ENCODE results near the gene CDCP2. TPM values are rescaled to one million over a fixed set of nuclear protein-coding genes. Genes with fewer than 3 reads are reported as not detected.

Gene CDCP2
- total and polyA plus RNA-seq, 2 of the 8 experiments (the other 6 are each of a cell fraction or from before 2014, with no cell fraction given), result not detected

- Histone ChIP-seq H3K4me2 (ENCODE audit: insufficient read depth in 1 of 2, low read depth in 2 of 2, low read length in 2 of 2) (no peak overlapping the region), H4K5ac (ENCODE audit: insufficient read length, low read depth, low read length) (no peak overlapping the region), H2BK15ac (ENCODE audit: low read length) (0 out of 2 replicates have a peak overlapping the region, but pooled peaks have one; percentile 31), H2BK5ac (ENCODE audit: low read depth, low read length) (no peak overlapping the region), H3K9ac (replicated peaks in 1 of 4; ENCODE audit: extremely low read depth in 1 of 4, low read depth in 3 of 4, low read length in 3 of 4) (no peak overlapping the region), H2AFZ (ENCODE audit: low read length) (no peak overlapping the region), H3K56ac (replicated peaks; ENCODE audit: insufficient read length, low read depth, low read length) (no peak overlapping the region), H2BK120ac (replicated peaks; ENCODE audit: low read depth, low read length) (no peak overlapping the region), H3K4ac (replicated peaks; ENCODE audit: insufficient read length, low read depth, low read length) (no peak overlapping the region), H2AK5ac (ENCODE audit: low read depth, low read length) (no peak overlapping the region), H3K23ac (ENCODE audit: insufficient read length) (no peak overlapping the region), H2BK20ac (ENCODE audit: low read length) (no peak overlapping the region), H3K4me1 (replicated peaks in 1 of 4; ENCODE audit: control insufficient read depth in 3 of 4, insufficient read depth in 4 of 4, low read length in 3 of 4) (no peaks in the 10 kb centered on the region), H3K23me2 (ENCODE audit: low read depth, low read length) (no peaks in the 10 kb centered on the region), H3K18ac (ENCODE audit: extremely low read depth, low read length) (no peak overlapping the region), H3K4me3 (ENCODE audit: extremely low read depth in 1 of 4, insufficient read depth in 2 of 4, low read depth in 3 of 4, low read length in 4 of 4) (no peak overlapping the region), H3K79me1 (ENCODE audit: low read depth, low read length) (no peaks in the 10 kb centered on the region), H2BK12ac (ENCODE audit: low read depth, low read length) (0 out of 2 replicates have a peak overlapping the region, but pooled peaks have one; percentile 39), H3K27ac (ENCODE audit: low read depth, low read length) (no peak overlapping the region), H3K27me3 (replicated peaks in 1 of 4; ENCODE audit: control insufficient read depth in 3 of 4, extremely low read depth in 1 of 4, insufficient read depth in 3 of 4, low read length in 3 of 4) (no peaks in the 10 kb centered on the region), H4K8ac (ENCODE audit: extremely low read depth, insufficient read depth, low read length) (no peak overlapping the region; the same call in 1 of the 2 replicates), H4K20me1 (replicated peaks in 1 of 2; ENCODE audit: control insufficient read depth in 1 of 2, insufficient read depth in 2 of 2, low read length in 2 of 2) (no peaks in the 10 kb centered on the region), H3K14ac (ENCODE audit: insufficient read length) (no peak overlapping the region), H3K36me3 (ENCODE audit: control insufficient read depth in 2 of 4, insufficient read depth in 4 of 4, low read length in 3 of 4) (no peaks in the 10 kb centered on the region), H4K91ac (replicated peaks; ENCODE audit: insufficient read length, low read length) (no peak overlapping the region), H3K79me2 (ENCODE audit: control insufficient read depth in 1 of 2, insufficient read depth in 2 of 2, low read length in 2 of 2) (no peaks in the 10 kb centered on the region), H3K9me3 (ENCODE audit: insufficient read depth in 2 of 2, low read depth in 1 of 2, low read length in 1 of 2) (no peaks in the 10 kb centered on the region)
- POLR2A ChIA-PET (ENCODE audit: partially characterized antibody), result interaction anchor here (0.8 kb wide), 1 partner anchor 24 kb away, joined by 3 read pairs; no protein-coding TSS in a partner anchor
- CTCF ChIA-PET (ENCODE audit: partially characterized antibody), result no interaction called here
- DNase-seq (ENCODE audit: low read depth in 1 of 2, low spot score in 2 of 2), result no peak
- no peak for TF ChIP-seq GTF2F1 (IDR thresholded peaks at IDR 0.05; ENCODE audit: borderline replicate concordance, low read depth, low read length)
- no peak for TF ChIP-seq E2F6 (IDR thresholded peaks at IDR 0.05)
- TF ChIP-seq RXRA (IDR thresholded peaks at IDR 0.05; ENCODE audit: insufficient read depth, low read depth, low read length), result no peak
- no peak for TF ChIP-seq TBP (IDR thresholded peaks at IDR 0.05; ENCODE audit: low read depth, low read length)
- no peak for TF ChIP-seq POLR2A (IDR thresholded peaks at IDR 0.05; ENCODE audit: control extremely low read depth in 1 of 2, low read depth in 2 of 2, low read length in 2 of 2)
- no peak for TF ChIP-seq TEAD4 (IDR thresholded peaks at IDR 0.05; ENCODE audit: low read depth, low read length)
- TF ChIP-seq KDM1A (IDR thresholded peaks at IDR 0.05; ENCODE audit: borderline replicate concordance, low read length), result no peak
- TF ChIP-seq JUN (IDR thresholded peaks at IDR 0.05; ENCODE audit: low read depth, low read length), result no peak
- no peak for TF ChIP-seq HDAC6 (IDR thresholded peaks at IDR 0.05; ENCODE audit: low read depth, low read length)
- no peak for TF ChIP-seq SIRT6 (IDR thresholded peaks at IDR 0.05; ENCODE audit: low read length)
- TF ChIP-seq CREB1 (IDR thresholded peaks at IDR 0.05), result no peak
- 83% methylated on average over 3 of the region's 3 CpGs; no CpG with 5 or more reads in 1 of the 2 experiments for WGBS, 2 experiments (ENCODE audit: extremely low coverage in 1 of 2, insufficient coverage in 1 of 2, insufficient read length in 1 of 2, insufficient replicate concordance in 2 of 2, low coverage in 1 of 2, low lambda C conversion rate in 2 of 2, missing lambda C conversion rate in 1 of 2)
- no peak for FAIRE-seq
These were observed 7.6 kb upstream of the CDCP2 start for GRCh38 chr1:54160351-54160750.

Data from H1 (cell line).